ENCODE results near the gene BTBD1.

The BTBD1 gene

DNA sequence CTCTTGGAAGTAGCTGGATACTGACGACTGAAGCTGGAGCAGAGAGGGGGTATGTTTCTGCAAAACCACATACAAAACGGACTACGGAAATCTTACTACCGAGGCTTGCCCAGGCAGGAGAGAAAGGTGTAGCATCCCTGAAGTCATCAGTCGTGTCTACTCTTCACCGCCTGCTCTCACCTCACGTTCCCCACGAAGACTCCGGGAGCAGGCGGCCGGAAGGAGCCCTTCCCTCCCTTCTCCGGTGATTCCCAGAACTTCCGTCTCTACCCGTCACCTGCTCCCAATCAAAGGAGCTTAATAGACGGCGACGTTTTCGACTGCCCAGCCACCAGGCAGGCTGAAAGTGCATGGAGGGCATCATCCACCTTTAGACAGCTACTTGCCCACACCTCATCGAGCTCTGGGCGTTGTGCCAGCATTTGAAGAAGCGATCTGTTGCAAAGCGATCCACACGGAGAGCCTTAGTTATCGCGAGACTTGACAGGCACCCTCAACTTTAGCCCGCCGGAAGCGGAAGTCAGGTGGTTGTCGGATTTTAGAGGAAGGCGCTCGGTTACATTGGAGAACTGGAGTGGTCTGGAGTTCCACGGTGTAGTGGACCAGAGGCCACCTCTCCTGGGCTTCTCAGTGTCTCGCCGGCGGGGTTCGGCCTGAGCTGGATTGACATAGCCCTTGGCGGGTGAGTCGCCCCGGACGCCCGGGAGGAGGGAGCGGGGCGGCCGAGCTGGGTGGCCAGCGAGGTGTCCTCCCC is 81.2 kb downstream of the BTBD1 start, which contains the start of gene RAMAC:
RAMAC (plus strand) TSS at position 523 of the 754 bp plus-strand sequence. CDS start 2,809 bp downstream, outside the sequence.
- peak; percentile 92 for DNase-seq

DNA sequence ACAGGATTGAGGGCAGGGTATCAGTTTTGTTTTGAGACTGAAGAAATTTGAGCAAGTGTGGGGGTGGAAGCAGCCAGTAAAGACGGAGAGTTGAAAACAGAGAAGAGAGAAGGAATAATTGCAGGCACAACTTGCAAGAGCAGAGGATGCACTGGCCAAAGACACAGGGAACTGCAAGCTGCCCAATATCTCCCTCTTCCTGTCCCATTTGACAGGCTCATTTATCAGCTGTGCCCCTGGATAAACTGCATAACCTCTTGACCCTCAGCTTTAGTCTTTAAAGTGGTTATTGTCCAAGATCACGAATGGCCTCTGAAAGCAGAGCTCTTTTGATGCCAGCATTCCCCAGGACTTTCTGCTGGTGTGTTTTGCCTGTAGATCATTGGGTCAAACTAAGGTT is 86.1 kb downstream of the BTBD1 start:
- DNase-seq: no peak

DNA sequence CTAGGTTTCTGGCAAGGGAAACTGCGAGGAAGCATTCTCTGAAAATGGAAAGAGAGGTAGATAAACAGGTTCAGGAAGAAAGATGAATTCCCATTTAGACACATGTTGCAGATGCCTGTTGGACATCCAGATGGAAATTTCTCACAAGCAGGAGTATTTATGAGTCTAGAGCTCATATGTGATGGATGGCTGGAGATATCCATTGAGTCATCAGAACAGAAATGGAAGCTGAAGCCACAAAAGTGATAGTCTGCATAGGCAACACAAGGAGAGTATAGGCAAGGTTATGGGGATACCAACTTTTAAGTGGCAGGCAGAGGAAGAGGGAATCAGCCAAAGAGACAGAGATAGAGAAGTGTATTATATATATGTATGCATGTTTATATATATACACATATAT is 87.3 kb downstream of the BTBD1 start:
- DNase-seq: no peak

DNA sequence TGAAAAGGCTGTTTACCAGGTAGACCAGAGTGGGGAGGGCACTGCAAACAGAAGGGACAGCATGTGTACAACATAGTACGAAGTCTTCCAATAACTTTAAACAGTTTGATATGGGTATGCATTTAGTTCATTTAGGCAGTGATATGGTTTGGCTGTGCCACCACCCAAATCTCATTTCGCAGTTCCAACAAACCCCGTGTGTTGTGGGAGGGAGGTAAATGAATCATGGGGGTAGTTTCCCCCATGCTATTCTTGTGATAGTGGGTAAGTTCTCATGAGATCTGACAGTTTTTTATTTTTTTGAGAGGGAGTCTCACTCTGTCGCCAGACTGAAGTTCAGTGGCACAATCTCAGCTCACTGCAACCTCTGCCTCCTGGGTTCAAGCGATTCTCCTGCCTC is 88.6 kb downstream of the BTBD1 start:
- DNase-seq: no peak

DNA sequence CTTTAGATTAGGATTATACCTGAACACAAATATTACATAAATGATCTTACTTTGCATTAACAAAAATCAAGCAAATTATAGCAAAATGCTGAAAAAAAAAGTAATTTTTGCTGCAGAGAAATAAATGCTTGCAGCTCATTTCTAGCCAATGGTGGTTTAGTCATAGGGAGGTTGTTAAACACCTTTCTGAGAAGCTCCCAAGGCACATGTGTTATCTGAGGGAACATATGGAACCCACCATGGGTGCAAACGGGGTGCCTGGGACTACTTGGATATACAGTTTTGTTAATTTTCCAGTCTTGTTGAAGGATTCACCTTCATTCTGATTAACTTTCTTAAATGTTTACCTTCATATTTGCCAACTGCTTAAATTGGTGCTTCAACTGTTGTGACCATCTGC is 90.0 kb downstream of the BTBD1 start:
- no peak for DNase-seq

DNA sequence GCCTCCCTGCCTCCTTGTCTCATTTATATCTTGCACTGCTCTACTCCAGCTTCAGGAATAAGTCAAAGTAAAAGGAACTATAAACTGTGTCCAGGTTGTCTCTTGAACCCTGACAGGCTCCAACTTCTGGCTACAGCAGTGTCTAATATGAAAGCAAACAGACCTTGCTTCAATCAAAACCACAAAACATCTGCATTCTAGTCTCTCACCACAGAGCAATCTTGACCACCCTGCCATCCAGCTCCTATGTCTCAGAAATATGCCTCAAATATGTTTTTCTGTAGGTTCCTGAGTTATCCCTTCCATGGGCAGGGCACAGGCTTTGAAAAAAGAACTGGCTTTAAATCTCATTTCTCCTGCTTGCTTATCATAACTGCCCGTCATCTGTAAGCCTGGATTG is 94.1 kb downstream of the BTBD1 start:
- DNase-seq: no peak

DNA sequence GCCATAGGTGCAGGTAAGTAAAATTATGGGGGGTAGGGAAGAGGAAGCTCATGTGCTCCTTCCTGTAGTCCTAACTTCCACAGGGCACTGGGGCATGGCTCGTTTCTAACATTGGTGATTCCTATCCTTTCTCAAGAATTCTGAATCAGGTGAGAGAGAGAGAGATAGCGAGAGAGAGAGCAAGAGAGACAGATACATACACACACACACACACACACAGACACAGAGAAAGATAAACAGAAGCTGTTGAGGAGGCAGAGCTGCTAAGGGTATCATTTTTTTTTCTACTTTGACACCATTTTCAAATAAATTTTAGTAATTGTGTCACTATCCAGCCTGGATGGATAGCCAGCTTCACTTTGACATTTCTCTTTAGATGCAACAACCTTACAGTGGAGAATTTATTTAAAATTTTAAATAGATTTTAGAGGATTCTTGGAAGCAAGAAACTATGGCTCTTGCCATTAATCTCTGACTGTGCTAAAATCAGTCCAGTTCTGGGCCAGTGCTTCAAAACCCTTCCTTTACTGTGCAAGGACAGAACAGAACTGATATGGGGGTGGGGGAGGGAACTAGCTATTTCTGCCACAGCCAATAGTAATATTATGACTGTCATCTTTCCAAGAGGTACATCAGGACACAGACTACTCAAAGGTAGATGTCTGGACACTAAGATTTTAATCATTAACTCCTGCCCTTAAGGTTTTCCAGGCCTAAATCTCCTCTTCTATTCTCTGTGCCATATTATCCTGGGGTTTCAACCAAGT is 95.7 kb downstream of the BTBD1 start:
- DNase-seq: no peak

DNA sequence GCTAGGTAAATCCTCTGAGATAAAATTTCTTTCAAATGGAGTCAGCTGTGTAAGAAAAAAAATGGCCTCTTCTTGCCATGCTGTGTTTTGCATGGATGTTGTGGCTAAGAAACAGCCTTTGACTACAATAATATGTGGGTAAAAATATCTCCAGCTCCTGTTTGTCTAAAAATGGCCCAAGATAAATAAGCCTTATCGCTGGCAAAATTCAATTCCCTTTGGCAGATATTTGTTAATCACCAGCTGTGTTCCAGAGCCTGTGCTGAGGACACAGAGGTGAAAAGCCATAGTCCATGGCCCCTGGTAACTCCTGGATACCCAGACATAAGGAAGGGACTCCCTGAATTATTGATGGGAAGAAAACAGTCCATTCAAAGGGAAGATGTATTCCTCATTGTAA is 96.4 kb downstream of the BTBD1 start:
- no peak for DNase-seq

DNA sequence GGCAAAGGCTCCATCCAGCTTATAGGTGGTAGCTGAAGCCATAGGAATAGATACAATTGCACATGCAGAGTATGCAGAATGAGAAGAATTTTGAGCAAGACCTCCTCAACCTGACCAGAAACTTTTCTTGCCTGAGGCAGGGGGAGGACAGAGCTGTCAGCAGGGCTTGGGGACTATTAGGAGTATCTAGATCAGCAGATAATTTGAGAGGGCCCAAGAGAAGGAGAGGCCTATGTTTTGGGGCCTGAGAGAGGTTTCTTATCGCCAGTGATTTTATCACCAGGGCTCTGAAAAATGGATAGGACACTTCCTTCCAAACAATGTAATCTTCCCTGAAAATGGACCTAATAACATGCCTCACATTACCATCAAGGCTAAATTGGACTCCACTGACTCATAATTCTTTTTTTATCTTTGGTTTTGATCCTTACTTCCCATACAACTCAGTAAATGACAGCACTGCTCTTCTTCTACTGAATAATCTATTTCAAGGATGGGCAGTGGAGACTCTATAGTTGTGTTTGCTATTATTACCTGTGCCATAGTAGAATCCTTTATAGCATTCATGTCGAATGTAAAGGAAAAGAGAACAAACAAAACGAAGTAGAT is 96.9 kb downstream of the BTBD1 start:
- no peak for DNase-seq

DNA sequence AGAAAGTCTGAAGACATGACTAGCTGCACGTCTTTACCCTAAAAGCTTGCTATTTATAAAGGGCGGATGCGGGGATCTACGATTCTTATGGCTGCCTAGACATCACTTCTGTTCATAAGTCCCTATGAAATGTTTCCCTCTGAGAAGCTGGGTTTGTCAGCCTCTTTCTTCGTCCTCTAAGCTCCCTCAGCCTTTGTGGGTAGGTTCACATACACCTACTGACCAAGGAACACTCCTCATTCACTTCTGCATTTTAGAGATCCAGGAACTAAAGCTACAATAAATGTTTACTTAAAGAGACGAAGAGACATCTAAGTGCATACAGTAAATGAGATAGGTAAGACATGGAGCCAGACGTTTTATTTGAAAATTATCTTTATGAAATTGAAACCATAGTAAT is 97.7 kb downstream of the BTBD1 start:
- DNase-seq: no peak

DNA sequence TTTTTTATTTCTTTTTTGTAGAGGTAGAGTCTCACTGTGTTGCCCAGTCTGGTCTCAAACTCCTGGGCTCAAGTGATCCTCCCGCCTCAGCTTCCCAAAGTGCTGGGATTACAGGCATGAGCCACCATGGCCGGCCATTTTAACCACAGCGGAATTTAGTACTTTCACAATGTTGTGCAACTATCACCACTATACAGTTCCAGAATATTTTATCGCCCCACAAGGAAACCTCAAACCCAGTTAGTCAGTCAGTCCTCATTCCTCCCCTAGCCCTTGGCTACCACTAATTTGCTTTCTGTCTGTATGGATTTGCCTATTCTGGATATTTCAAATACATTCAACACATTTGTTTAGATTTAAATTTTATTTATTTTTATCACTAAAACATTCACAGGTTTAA is 99.0 kb downstream of the BTBD1 start:
- DNase-seq: no peak

DNA sequence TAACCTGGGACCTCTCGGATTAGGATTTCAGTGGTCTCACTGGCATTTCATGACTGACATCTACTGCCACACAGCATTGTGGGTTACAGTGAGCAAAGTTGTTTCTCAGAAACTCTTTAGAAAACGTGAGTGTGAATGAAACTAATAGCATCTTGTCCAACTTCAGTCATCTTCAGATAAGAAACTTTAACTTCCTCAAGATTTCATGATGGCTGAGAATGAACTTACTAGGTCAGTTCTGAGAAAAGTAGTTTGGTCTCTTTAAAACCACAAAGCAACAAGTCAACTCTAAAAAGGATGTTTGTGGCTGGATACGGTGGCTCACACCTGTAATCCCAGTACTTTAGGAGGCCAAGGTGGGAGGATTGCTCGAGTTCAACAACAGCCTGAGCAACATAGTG is 100.4 kb downstream of the BTBD1 start:
- no peak for DNase-seq
